SK-N-SH treated with all-trans-retinoic acid at 6 μM for 48 hours (cell line): ENCODE measurements around the gene MPDZ.

Source experiments
- ARNTL ChIP-seq: fragments of 450-650 bp; formaldehyde crosslinking; IDR thresholded peaks from 2 replicates; pipeline ENCODE4 v1.5.0; 2020; ENCODE audit warnings: low read depth, mild to moderate bottlenecking, moderate library complexity, borderline replicate concordance
- BACH2 ChIP-seq: fragments of 250-450 bp; sonication (Bioruptor Pico); IDR thresholded peaks from 2 replicates; pipeline ENCODE4 v1.9.0; 2021; ENCODE audit warnings: mild to moderate bottlenecking, borderline replicate concordance
- CSDC2 ChIP-seq: fragments of 250-450 bp; sonication (Bioruptor Pico); IDR thresholded peaks from 2 replicates; pipeline ENCODE4 v1.5.0; 2020; ENCODE audit warnings: mild to moderate bottlenecking, moderate library complexity
- PPARA ChIP-seq: fragments of 250-450 bp; sonication (Bioruptor Pico); IDR thresholded peaks from 2 replicates; pipeline ENCODE4 v1.5.0; 2020; ENCODE audit warnings: mild to moderate bottlenecking, borderline replicate concordance
- ZNF70 ChIP-seq: fragments of 450-650 bp; formaldehyde crosslinking; IDR thresholded peaks from 2 replicates; pipeline ENCODE4 v1.5.0; 2020; ENCODE audit warnings: mild to moderate bottlenecking, moderate library complexity
- TF ChIP-seq, protein P1 (sequence below): fragments of 250-450 bp; sonication (Bioruptor Pico); IDR thresholded peaks from 2 replicates; pipeline ENCODE4 v1.8.0; 2020; ENCODE audit warnings: mild to moderate bottlenecking, moderate library complexity, borderline replicate concordance
- TF ChIP-seq, protein P2 (sequence below): fragments of 250-450 bp; sonication (Bioruptor Pico); IDR thresholded peaks from 2 replicates; pipeline ENCODE4 v1.5.0; 2020; ENCODE audit warnings: mild to moderate bottlenecking, moderate library complexity
- TF ChIP-seq, protein P3 (sequence below): fragments of 250-450 bp; sonication (Bioruptor Pico); IDR thresholded peaks from 2 replicates; pipeline ENCODE4 v1.5.1; 2021; ENCODE audit warnings: mild to moderate bottlenecking, moderate library complexity
- TF ChIP-seq, protein P4 (sequence below): fragments of 250-450 bp; sonication (Bioruptor Pico); IDR thresholded peaks from 2 replicates; pipeline ENCODE4 v1.5.1; 2020; ENCODE audit warnings: low read depth, mild to moderate bottlenecking, moderate library complexity

DNA sequence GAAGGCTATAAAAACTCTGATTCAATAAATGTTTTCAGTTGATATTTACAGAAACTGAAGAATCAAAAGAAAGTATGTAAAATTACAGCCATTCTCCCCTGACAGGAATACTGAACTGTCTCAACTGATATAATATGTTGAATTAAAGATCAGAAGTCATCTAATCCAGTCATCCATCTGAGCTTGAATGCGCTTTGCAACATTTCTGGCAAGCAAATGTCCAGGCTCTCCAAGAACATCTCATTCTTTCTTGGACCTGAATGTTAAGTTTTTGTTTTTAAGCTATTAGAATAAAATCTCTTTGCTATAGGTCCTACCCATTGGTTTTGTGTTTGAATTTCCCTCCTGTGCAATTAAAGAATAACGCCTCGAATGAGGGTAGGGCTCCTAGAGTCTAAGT lies 120.5 kb downstream of the MPDZ start:
- TF ChIP-seq, protein P1, sequence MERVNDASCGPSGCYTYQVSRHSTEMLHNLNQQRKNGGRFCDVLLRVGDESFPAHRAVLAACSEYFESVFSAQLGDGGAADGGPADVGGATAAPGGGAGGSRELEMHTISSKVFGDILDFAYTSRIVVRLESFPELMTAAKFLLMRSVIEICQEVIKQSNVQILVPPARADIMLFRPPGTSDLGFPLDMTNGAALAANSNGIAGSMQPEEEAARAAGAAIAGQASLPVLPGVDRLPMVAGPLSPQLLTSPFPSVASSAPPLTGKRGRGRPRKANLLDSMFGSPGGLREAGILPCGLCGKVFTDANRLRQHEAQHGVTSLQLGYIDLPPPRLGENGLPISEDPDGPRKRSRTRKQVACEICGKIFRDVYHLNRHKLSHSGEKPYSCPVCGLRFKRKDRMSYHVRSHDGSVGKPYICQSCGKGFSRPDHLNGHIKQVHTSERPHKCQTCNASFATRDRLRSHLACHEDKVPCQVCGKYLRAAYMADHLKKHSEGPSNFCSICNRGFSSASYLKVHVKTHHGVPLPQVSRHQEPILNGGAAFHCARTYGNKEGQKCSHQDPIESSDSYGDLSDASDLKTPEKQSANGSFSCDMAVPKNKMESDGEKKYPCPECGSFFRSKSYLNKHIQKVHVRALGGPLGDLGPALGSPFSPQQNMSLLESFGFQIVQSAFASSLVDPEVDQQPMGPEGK (CRISPR knock-in tag) = no peak
- no peak for TF ChIP-seq BACH2 (CRISPR knock-in tag)
- TF ChIP-seq ZNF70 (CRISPR knock-in tag) = no peak
- TF ChIP-seq, protein P2, sequence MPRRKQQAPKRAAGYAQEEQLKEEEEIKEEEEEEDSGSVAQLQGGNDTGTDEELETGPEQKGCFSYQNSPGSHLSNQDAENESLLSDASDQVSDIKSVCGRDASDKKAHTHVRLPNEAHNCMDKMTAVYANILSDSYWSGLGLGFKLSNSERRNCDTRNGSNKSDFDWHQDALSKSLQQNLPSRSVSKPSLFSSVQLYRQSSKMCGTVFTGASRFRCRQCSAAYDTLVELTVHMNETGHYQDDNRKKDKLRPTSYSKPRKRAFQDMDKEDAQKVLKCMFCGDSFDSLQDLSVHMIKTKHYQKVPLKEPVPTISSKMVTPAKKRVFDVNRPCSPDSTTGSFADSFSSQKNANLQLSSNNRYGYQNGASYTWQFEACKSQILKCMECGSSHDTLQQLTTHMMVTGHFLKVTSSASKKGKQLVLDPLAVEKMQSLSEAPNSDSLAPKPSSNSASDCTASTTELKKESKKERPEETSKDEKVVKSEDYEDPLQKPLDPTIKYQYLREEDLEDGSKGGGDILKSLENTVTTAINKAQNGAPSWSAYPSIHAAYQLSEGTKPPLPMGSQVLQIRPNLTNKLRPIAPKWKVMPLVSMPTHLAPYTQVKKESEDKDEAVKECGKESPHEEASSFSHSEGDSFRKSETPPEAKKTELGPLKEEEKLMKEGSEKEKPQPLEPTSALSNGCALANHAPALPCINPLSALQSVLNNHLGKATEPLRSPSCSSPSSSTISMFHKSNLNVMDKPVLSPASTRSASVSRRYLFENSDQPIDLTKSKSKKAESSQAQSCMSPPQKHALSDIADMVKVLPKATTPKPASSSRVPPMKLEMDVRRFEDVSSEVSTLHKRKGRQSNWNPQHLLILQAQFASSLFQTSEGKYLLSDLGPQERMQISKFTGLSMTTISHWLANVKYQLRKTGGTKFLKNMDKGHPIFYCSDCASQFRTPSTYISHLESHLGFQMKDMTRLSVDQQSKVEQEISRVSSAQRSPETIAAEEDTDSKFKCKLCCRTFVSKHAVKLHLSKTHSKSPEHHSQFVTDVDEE (CRISPR knock-in tag) = no peak
- no peak for TF ChIP-seq ARNTL (CRISPR knock-in tag)
- TF ChIP-seq PPARA (CRISPR knock-in tag) = no peak
- TF ChIP-seq CSDC2 (CRISPR knock-in tag) = no peak
- TF ChIP-seq, protein P3, sequence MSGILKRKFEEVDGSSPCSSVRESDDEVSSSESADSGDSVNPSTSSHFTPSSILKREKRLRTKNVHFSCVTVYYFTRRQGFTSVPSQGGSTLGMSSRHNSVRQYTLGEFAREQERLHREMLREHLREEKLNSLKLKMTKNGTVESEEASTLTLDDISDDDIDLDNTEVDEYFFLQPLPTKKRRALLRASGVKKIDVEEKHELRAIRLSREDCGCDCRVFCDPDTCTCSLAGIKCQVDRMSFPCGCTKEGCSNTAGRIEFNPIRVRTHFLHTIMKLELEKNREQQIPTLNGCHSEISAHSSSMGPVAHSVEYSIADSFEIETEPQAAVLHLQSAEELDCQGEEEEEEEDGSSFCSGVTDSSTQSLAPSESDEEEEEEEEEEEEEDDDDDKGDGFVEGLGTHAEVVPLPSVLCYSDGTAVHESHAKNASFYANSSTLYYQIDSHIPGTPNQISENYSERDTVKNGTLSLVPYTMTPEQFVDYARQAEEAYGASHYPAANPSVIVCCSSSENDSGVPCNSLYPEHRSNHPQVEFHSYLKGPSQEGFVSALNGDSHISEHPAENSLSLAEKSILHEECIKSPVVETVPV (CRISPR knock-in tag) = no peak
- TF ChIP-seq, protein P4, sequence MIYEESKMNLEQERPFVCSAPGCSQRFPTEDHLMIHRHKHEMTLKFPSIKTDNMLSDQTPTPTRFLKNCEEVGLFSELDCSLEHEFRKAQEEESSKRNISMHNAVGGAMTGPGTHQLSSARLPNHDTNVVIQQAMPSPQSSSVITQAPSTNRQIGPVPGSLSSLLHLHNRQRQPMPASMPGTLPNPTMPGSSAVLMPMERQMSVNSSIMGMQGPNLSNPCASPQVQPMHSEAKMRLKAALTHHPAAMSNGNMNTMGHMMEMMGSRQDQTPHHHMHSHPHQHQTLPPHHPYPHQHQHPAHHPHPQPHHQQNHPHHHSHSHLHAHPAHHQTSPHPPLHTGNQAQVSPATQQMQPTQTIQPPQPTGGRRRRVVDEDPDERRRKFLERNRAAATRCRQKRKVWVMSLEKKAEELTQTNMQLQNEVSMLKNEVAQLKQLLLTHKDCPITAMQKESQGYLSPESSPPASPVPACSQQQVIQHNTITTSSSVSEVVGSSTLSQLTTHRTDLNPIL (CRISPR knock-in tag) = no peak
